Amniotic epithelial cell (primary cell): ENCODE measurements around the gene ABHD14A.
A peak's percentile ranks its signal among the peaks of the same experiment; 100 is the strongest.

Experiments used
- DNase-seq: peaks from one replicate; pipeline ENCODE4 v3.0.0-alpha.2; 2010; ENCODE audit warnings: low read depth

The ABHD14A gene

DNA sequence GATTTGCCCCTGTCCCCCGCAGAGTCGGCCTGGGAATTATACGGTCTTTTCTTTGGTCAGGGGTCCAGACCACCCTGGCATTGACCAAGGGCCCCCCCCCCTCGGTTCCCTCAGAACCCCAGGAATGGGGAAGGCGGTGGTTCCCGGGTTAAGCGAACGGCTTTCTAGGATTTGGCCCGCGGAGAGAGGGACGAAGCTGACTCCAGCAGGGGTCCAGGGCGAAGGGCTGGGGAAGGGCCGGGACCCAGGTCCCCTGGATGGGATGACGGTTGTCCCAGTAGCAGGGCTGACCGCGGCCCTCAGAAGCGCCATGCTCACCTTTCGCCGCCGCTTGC is 33.4 kb upstream of the ABHD14A start:
- DNase-seq, result no peak

DNA sequence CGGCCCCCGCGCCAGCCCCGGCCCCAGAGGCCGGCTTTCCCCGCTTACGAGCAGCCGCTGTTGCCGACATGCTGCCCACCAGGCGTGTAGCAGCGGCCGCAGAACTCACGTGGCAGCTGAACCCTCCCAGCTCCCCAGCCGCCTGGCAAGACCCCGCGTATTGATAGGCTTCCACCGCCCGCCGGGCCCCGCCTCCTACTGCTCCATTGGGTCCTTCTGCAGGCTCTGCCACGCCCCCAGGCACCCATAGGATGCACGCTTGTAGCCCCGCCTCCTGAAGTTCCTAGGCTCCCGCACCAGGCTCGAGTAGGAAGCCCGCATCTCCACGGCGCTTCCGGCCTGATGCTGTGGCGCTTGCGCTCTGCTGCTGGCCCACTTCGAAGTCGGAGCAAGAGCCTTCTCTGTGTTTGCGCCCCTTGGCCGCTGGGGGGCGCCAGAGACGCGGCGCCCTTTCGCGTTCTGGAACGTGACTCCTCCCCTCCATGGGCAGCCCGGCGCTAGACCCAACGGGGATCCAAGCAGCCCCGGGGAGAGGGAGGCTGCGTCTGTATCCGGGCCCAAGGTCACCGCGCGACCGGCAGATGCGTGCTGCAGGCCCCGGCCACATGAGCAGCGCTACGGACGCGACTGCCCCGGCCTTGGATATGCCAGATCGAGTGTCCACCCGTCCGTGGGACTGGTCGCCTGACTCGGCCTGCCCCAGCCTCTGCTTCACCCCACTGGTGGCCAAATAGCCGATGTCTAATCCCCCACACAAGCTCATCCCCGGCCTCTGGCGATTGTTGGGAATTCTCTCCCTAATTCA is 32.9 kb upstream of the ABHD14A start, which contains the start of the genes PARP3 and RRP9:
Gene PARP3, plus strand, starts transcription at position 566 of the 805 bp plus-strand sequence. CDS start 993 bp downstream, outside the sequence.
Gene RRP9, minus strand, starts transcription at position 107 of the 805 bp plus-strand sequence. Its CDS starts 37 bp downstream, at position 70.
- peak; percentile 100 for DNase-seq

DNA sequence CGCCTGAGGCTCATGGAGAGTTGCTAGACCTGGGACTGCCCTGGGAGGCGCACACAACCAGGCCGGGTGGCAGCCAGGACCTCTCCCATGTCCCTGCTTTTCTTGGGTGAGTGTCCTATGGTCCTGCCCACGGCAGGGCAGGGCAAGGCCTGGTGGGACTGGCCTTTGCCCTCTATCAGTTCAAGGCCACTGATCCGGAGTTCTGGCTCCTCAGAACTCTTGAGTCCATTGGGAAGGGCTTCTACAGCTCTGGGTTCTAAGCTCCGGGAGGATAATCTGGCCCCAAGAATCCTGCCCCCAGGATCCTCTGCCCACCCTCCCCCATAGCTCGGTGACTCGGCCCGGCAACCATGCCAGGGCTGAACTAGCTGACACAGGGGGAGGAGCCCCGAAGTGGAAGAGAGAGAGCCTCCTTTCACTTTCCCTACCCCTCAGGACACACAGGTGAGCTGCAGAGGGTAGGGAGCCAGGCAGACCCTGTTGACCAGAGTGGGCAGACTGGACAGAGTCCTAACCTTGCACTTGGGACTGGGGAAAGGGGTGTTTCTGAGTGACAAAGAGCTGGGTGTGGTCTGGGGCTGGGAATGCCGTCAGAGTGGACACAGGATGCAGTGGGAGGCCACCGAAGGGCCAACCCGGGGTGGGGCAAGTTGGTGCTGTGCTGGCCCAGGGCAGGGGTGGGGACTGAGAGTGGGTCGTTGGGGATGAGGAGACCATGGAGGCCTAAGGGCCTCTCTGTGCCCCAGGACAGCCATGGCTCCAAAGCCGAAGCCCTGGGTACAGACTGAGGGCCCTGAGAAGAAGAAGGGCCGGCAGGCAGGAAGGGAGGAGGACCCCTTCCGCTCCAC is 32.0 kb upstream of the ABHD14A start:
- peak; percentile 51 for DNase-seq

DNA sequence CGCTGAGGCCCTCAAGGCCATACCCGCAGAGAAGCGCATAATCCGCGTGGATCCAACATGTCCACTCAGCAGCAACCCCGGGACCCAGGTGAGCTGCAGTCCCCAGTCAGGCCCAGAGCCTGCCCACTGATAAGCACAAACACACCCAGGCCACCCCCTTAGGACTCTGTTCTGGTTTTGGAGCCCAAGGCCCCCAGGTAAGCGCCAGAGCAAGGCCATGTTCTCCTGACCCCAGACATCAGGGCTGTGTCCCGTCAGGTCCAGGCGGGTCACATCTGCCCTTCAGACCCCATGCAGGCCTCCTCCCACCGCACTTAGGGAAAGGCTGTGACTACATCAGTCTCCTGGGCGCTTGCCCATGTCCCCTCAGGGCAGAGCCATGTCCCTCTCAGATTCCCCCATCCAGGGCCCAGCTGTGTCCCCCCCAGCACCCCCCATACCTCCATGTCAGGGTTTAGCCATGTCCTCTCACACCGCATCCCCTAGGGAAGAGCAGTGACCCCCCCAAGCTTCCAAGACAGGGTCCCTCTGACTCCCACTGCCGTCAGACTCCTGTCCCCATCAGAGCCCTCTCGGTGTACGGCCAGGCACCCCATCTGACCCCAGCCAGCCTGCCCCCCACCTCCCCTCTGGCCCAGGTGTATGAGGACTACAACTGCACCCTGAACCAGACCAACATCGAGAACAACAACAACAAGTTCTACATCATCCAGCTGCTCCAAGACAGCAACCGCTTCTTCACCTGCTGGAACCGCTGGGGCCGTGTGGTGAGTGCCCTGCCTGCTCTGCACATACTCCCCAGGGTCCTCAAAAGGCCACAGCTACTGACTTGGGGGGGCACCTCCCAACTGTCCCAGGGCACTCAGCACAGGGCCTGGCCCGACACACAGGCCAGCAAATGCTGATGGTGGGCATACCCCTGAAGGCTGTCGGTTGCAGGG is 31.1 kb upstream of the ABHD14A start:
- no peak for DNase-seq

DNA sequence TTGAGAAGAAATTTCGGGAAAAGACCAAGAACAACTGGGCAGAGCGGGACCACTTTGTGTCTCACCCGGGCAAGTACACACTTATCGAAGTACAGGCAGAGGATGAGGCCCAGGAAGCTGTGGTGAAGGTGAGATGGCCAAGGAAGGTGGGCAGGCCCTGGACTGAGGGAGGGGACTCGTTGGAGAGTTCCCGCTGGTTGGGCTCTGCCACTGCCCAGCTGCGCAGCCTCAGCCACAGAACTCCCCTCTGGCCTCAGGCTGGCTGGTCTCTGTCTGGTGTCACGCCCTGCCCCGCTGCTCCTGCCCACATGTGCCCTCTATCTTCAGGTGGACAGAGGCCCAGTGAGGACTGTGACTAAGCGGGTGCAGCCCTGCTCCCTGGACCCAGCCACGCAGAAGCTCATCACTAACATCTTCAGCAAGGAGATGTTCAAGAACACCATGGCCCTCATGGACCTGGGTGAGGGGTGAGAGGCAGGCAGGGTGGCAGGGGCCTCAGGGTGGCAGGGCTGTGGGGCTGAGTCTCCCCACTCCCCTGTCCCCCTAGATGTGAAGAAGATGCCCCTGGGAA is 30.3 kb upstream of the ABHD14A start:
- DNase-seq, result no peak

DNA sequence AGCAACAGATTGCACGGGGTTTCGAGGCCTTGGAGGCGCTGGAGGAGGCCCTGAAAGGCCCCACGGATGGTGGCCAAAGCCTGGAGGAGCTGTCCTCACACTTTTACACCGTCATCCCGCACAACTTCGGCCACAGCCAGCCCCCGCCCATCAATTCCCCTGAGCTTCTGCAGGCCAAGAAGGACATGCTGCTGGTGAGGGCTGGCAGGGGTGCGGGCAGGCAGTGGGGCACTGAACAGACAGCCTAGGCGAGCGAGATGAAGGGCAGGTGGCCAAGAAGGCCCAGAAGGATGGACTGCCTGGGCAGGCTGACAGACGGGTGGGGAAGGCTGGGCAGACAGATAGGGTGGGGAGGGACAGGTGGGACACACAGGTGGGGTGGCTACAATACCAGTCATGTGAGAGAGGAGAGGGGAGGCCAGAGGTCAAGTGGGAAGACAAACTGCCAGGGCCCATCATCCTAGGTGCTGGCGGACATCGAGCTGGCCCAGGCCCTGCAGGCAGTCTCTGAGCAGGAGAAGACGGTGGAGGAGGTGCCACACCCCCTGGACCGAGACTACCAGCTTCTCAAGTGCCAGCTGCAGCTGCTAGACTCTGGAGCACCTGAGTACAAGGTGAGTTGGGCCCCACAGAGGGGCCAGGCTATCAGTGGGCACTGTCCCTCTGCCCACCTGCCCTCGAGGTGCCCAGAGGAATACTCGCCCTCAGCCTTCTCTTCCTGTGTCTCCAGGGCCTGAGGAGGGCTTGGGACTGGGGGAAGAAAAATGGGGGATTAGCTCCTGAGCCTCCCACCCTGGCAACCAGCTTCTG is 29.6 kb upstream of the ABHD14A start:
- DNase-seq, result no peak

DNA sequence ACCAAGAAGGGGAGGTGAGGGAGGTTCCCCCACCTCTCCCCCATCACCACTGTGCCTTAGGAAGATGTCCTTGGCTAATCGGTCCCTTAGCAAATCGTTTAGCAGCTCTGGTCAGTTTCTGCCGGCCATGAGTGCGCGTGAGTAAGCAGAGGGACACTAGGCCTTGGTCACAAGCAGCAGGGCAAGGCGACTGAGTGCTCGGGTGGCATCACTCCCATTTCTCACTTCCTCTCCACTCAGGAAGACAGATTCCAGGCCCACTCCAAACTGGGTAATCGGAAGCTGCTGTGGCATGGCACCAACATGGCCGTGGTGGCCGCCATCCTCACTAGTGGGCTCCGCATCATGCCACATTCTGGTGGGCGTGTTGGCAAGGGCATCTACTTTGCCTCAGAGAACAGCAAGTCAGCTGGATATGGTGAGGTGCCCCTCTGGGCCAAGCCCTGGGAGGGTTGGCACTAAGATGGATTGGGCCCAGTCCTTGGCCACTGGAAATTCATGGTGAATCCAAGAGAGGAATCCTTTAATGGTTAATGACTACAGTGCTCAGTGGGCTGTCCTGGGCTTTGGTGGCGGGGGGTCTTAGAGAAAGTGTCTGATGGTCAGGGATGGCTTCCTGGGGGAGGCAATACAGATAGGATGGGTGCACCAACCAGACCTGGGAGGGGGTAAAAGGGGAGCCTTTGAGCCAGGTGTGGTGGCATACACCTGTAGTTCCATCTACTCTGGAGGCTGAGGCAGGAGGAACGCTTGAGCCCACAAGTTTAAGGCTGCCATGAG is 28.7 kb upstream of the ABHD14A start:
- no peak for DNase-seq

DNA sequence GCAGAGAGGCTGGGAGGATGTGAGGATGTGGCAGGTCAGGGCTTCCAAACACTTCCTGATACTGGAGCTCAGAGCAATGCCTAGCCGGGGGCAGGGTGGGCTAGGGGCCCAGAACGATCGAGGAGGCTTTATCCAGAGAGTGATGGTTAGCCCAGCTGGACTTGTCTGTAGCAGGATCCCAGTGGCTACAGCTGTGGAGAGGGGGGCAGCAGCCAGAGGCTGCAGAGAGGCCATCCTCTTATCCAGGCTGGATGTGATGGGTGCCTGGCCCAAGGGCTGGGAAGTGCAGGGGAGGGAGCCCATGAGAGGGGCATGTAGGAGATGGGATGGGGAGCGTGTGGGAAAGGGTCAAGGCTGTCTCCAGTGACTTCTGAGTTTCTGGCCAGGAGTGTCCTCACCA is 28.1 kb upstream of the ABHD14A start:
- DNase-seq, result no peak

DNA sequence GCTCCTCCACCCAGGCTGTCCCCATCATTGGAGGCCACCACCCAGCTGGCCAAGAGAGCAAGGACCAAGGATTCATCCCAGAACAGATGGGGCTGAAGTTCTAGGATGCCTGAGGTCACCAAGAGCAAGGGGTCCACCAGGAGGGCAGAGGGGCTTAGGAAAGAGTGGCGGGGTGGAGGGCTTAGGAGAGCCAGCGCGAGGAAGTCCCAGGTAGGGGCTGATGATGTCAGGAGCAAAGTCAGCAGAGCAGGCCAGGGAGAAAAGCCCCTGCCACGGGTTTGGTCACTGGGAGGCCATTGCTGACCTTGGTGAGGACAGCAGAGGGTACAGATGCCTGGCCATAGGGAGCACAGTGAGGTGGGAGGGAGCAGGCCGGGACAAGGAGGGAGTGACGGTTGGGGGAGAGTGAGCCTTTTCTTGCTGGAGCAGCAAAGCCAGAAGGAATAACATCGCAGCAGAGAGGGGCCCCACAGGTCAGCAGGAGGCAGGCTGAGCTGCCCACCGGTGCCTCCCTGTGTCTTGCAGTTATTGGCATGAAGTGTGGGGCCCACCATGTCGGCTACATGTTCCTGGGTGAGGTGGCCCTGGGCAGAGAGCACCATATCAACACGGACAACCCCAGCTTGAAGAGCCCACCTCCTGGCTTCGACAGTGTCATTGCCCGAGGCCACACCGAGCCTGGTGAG is 27.5 kb upstream of the ABHD14A start:
- DNase-seq, result no peak

DNA sequence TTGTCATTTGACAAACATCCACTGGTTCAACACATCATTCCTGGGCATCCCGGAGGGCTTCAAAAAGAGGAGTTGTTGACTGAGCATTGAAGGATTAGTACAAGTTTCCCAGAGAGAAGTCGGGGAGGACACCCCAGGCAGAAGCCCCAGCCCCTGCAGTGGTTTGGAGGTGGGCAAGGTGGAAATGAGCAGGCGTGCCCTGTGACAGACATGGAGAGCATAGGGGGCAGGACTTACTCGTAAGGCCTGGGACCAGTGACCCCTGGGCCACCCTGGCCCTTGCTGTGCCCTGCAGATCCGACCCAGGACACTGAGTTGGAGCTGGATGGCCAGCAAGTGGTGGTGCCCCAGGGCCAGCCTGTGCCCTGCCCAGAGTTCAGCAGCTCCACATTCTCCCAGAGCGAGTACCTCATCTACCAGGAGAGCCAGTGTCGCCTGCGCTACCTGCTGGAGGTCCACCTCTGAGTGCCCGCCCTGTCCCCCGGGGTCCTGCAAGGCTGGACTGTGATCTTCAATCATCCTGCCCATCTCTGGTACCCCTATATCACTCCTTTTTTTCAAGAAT is 26.8 kb upstream of the ABHD14A start:
- DNase-seq, result no peak

DNA sequence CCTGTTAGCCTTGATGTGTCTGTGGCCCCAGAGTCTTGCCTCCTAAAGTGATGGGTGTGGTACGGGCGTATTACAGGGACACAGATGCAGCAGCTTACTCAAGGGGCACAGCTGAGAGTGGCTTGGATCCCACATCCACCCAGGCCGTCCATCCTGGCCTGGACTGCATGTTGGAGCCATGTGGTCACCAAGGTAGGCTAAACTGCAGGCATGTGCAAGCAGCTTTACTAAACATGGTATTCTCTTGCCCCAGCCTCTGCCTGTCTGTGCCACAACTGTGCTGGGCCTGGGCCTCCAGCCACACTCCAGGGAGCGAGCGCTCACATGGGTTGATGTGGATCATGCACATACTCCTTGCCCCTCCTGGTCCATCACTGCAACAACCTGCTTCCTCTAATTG is 25.7 kb upstream of the ABHD14A start:
- DNase-seq, result no peak

DNA sequence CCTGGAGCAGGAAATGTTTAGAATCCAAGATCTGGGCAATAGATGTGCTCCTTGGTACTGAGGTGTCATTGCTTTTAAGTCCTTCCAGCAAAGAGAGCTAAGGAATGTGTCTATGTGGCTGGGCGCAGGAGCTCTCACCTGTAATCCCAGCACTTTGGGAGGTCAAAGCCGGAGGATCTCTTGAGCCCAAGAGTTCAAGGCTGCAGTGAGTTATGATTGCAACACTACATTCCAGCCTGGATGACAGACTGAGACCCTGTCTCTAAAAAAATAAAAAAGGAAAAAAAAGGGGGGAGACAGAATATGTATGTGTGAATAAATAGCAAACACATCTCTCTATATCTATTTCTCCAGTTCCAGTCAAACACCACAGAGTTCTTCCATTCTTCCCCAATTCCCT is 24.0 kb upstream of the ABHD14A start:
- no peak for DNase-seq

DNA sequence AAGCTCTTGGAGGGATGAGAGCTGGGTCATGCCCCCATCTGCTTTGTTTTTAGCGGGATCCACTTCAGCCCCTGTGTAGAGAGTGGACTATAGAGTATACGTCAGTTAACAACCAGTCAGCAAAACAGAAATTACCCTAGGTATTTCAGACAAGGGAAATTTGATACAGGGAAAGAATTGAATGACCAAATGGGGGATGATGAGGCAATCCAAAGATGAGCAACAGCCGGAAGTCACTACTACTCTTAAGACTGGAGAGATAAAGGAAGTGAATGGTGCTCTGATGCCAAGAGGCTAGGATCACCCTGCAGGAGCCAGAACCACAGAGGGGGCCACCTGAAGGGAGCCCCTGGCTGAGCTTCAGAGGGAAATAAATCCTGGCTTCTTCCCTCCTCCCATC is 21.4 kb upstream of the ABHD14A start:
- DNase-seq, result peak; percentile 90

DNA sequence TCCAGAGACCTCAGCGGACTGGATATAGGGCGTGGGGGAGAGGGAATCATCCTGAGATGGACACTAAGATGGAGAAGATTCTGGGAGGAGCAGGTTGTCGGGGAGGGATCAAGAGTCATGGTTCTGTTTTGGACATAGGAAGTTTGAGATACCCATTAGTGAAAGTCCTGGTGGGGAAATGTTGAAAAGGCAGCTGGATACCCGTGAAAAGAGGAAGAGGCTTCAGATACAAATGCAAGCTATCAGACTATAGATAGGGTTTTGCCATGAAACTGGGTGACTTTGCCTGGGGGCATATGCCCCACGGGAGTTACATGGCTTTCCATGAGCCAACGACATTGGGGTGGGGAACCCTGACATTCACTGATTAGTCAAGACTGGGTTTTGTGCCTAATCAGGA is 20.8 kb upstream of the ABHD14A start:
- no peak for DNase-seq

DNA sequence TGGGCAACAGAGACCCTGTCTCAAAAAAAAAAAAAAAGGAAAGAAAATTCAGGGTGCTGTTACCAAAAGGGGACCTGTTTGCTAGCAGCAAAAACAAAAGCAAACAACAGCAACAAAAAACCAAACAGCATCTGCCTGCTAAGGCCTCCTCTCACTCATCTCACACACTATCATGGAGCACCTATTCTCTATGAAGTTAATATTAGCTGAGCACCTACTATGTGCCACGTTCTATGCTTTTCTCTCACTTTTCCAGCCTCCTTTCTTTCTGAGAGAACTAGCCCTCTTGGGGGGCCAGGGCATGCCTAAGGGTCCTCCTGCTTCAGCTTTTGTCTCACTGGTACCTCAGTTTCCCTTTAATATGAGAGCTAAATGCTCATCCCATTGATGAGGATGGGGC is 20.2 kb upstream of the ABHD14A start:
- no peak for DNase-seq

DNA sequence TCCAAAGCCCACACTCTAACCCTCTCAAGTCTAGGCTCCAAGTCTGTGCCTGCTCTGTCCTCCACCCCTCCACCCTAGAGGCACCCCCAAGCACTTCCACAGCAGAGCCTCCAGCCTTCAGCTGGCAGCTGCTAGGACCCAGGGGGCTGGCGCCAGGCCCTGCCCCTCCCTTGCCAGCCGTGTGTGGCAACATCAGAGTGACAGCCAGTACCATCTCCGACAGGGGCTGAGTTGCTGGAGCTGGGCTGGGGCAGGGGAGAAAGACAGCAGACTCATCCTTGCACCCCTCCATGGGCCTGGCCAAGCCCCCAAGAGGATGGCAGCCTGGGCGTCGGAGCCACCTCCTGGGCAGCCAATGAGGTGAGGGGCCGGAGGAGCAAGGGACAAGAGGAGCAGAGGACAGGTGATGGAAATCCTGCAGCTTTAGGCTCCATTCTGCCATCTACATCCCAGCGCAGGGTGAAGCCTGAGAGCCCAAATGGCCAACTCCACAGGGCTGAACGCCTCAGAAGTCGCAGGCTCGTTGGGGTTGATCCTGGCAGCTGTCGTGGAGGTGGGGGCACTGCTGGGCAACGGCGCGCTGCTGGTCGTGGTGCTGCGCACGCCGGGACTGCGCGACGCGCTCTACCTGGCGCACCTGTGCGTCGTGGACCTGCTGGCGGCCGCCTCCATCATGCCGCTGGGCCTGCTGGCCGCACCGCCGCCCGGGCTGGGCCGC is 19.5 kb upstream of the ABHD14A start, which contains the start of gene GPR62:
Gene GPR62, plus strand, starts transcription at position 207 of the 718 bp plus-strand sequence. Its CDS starts 272 bp downstream, at position 479.
- DNase-seq, result no peak

DNA sequence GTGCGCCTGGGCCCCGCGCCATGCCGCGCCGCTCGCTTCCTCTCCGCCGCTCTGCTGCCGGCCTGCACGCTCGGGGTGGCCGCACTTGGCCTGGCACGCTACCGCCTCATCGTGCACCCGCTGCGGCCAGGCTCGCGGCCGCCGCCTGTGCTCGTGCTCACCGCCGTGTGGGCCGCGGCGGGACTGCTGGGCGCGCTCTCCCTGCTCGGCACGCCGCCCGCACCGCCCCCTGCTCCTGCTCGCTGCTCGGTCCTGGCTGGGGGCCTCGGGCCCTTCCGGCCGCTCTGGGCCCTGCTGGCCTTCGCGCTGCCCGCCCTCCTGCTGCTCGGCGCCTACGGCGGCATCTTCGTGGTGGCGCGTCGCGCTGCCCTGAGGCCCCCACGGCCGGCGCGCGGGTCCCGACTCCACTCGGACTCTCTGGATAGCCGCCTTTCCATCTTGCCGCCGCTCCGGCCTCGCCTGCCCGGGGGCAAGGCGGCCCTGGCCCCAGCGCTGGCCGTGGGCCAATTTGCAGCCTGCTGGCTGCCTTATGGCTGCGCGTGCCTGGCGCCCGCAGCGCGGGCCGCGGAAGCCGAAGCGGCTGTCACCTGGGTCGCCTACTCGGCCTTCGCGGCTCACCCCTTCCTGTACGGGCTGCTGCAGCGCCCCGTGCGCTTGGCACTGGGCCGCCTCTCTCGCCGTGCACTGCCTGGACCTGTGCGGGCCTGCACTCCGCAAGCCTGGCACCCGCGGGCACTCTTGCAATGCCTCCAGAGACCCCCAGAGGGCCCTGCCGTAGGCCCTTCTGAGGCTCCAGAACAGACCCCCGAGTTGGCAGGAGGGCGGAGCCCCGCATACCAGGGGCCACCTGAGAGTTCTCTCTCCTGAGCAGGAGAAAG is 18.7 kb upstream of the ABHD14A start:
- DNase-seq, result peak; percentile 45
